IPS-20b (cell line): ENCODE results near the gene RNF112.

Source experiments
- H3K27ac ChIP-seq: one replicate; pipeline ENCODE4 v1.5.1; 2013; ENCODE audit warnings: low read length
- H3K27me3 ChIP-seq: 2 replicates; pipeline ENCODE4 v1.6.1; 2013; ENCODE audit warnings: mild to moderate bottlenecking, low read length, inconsistent platforms; ENCODE audit not compliant: insufficient read depth
- H3K36me3 ChIP-seq: 2 replicates; pipeline ENCODE4 v1.6.1; 2013; ENCODE audit warnings: low read depth, mild to moderate bottlenecking, inconsistent platforms, low read length, moderate library complexity; ENCODE audit not compliant: insufficient read depth
- H3K4me1 ChIP-seq: 2 replicates; pipeline ENCODE4 v1.6.1; 2013; ENCODE audit warnings: mild to moderate bottlenecking, control low read depth, inconsistent platforms, low read length, moderate library complexity; ENCODE audit not compliant: insufficient read depth
- H3K4me3 ChIP-seq: 2 replicates; pipeline ENCODE4 v1.5.1; 2013; ENCODE audit warnings: mild to moderate bottlenecking, low read length, inconsistent platforms
- H3K9ac ChIP-seq: 2 replicates; pipeline ENCODE4 v1.6.1; 2013; ENCODE audit warnings: low read depth, mild to moderate bottlenecking, inconsistent platforms, low read length, moderate library complexity
- H3K9me3 ChIP-seq: 2 replicates; pipeline ENCODE4 v1.6.1; 2013; ENCODE audit warnings: mild to moderate bottlenecking, low read depth, low read length, inconsistent platforms; ENCODE audit not compliant: insufficient read depth

RNF112 gene

GRCh38 chr17:19410091-19410490, 941 bp upstream of the RNF112 start:
- H3K9ac ChIP-seq, result no peak overlapping the region
- no peaks in the 10 kb centered on the region for H3K9me3 ChIP-seq
- peaks cover 4% of the 10 kb centered on the region; the same call in 1 of the 2 replicates for H3K27me3 ChIP-seq
- no peaks in the 10 kb centered on the region for H3K36me3 ChIP-seq
- no peak overlapping the region for H3K27ac ChIP-seq
- H3K4me3 ChIP-seq, result no peak overlapping the region
- peaks cover 4% of the 10 kb centered on the region; the same call in 1 of the 2 replicates for H3K4me1 ChIP-seq

GRCh38 chr17:19411631-19412030, 599 bp downstream of the RNF112 start:
- no peak overlapping the region for H3K4me3 ChIP-seq

DNA sequence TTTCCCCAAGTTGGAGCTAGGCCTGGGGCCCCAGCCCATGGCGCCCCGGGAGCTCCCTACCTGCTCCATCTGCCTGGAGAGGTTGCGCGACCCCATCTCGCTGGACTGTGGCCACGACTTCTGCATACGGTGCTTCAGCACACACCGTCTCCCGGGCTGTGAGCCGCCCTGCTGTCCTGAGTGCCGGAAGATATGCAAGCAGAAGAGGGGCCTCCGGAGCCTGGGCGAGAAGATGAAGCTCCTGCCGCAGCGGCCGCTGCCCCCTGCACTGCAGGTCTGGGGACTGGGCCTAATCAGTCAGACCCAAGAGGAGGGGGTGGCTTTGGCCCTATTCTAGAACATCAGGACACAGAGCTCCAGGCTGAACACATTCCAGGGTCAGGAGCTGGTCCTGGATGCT, 1.5 kb downstream of the RNF112 start:
- H3K9me3 ChIP-seq, result no peaks in the 10 kb centered on the region
- peaks cover 4% of the 10 kb centered on the region; the same call in 1 of the 2 replicates for H3K27me3 ChIP-seq
- no peak overlapping the region for H3K4me3 ChIP-seq
- no peak overlapping the region for H3K9ac ChIP-seq
- peaks cover 4% of the 10 kb centered on the region; the same call in 1 of the 2 replicates for H3K4me1 ChIP-seq
- no peaks in the 10 kb centered on the region for H3K36me3 ChIP-seq
- H3K27ac ChIP-seq, result no peak overlapping the region

More at GRCh38 chr17:19411631-19412030, 599 bp downstream of the RNF112 start:
- Histone ChIP-seq H3K36me3 (no peaks in the 10 kb centered on the region), H3K27me3 (peaks cover 4% of the 10 kb centered on the region; the same call in 1 of the 2 replicates), H3K9me3 (no peaks in the 10 kb centered on the region), H3K4me1 (peaks cover 4% of the 10 kb centered on the region; the same call in 1 of the 2 replicates), H3K9ac (no peak overlapping the region), H3K27ac (no peak overlapping the region)

GRCh38 chr17:19412984-19413383, 2.0 kb downstream of the RNF112 start:
- no peaks in the 10 kb centered on the region for H3K9me3 ChIP-seq
- H3K9ac ChIP-seq, result no peak overlapping the region
- H3K27ac ChIP-seq, result no peak overlapping the region
- no peak overlapping the region for H3K4me3 ChIP-seq
- peaks cover 4% of the 10 kb centered on the region; the same call in 1 of the 2 replicates for H3K4me1 ChIP-seq
- H3K27me3 ChIP-seq, result peaks cover 4% of the 10 kb centered on the region; the same call in 1 of the 2 replicates
- no peaks in the 10 kb centered on the region for H3K36me3 ChIP-seq

DNA sequence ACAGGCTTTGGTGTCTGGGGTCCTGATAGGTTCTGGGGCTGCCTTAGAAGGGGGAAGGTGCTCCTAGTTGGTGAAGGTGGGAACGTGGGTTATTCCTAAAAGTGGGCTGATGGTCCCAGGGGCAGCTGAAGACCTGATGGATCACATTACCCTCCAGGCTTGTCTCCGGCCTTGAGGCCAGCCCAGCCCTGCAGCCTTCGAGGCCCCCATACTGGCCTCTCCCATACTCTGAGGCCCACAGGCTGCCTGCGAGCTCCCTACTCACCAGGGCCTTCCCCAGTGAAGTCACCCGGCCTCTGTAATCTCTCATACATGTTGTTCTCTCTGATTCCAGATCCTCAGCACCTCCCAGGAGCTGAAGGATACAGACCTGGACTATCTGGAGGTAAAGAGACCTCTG, 2.7 kb downstream of the RNF112 start:
- Histone ChIP-seq H3K36me3 (no peaks in the 10 kb centered on the region), H3K9me3 (no peaks in the 10 kb centered on the region), H3K4me1 (peaks cover 4% of the 10 kb centered on the region; the same call in 1 of the 2 replicates), H3K27ac (no peak overlapping the region), H3K9ac (no peak overlapping the region), H3K27me3 (peaks cover 4% of the 10 kb centered on the region; the same call in 1 of the 2 replicates), H3K4me3 (no peak overlapping the region)

GRCh38 chr17:19414396-19415280, 3.6 kb downstream of the RNF112 start:
- Histone ChIP-seq H3K9ac (no peak overlapping the region), H3K4me1 (peaks cover 4% of the 10 kb centered on the region; the same call in 1 of the 2 replicates), H3K9me3 (no peaks in the 10 kb centered on the region), H3K36me3 (no peaks in the 10 kb centered on the region), H3K27me3 (peaks cover 4% of the 10 kb centered on the region; the same call in 1 of the 2 replicates), H3K27ac (no peak overlapping the region), H3K4me3 (no peak overlapping the region)

DNA sequence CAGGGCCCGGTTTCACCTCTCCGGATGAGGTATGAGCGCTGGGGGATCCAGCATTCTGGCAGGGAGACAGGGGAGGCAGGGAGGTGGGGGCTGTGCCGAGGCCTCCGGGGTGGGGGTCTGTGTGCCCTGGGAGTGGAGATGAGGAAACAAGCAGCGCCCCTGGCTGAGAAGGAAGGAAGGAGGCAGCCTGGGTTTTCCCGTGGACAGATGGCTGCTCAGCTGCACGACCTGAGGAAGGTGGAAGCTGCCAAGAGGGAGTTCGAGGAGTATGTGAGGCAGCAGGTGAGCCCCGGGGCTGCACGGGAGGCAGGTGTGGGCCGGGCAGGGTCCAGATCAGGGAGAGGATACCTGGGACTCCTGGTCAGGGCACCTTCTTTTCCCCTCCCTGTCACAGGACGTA, 4.3 kb downstream of the RNF112 start:
- H3K4me1 ChIP-seq, result peaks cover 4% of the 10 kb centered on the region; the same call in 1 of the 2 replicates
- H3K36me3 ChIP-seq, result no peaks in the 10 kb centered on the region
- no peaks in the 10 kb centered on the region for H3K9me3 ChIP-seq
- peaks cover 1% of the 10 kb centered on the region; the same call in 1 of the 2 replicates for H3K27me3 ChIP-seq
- no peak overlapping the region for H3K4me3 ChIP-seq
- H3K9ac ChIP-seq, result no peak overlapping the region
- H3K27ac ChIP-seq, result no peak overlapping the region

GRCh38 chr17:19415806-19416775, 5.1 kb downstream of the RNF112 start:
- H3K27me3 ChIP-seq, result no peaks in the 10 kb centered on the region
- no peaks in the 10 kb centered on the region for H3K36me3 ChIP-seq
- H3K9me3 ChIP-seq, result no peaks in the 10 kb centered on the region
- no peak overlapping the region for H3K4me3 ChIP-seq
- peaks cover 4% of the 10 kb centered on the region; the same call in 1 of the 2 replicates for H3K4me1 ChIP-seq
- H3K9ac ChIP-seq, result no peak overlapping the region
- H3K27ac ChIP-seq, result no peak overlapping the region

DNA sequence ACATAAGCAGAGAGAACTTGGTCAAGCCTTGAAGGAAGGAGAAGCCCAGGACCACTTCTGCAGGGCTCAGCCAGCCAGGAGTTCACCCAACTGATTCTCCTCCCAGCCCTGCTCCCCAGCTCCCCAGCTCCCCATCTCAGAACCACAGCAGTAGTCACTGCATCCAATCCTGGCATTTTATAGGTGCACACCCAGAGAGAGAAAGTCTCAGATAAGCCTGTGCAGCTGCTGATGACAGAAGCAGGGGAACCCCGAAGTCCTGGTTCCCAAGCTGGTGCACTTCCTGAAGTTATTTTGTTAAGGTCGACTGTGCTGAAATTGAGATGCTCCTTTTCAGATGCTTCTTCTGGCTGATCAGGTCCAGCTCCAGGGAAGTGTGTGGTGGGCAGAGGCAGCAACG, 6.6 kb downstream of the RNF112 start:
- Histone ChIP-seq H3K4me1 (no peaks in the 10 kb centered on the region), H3K27me3 (no peaks in the 10 kb centered on the region), H3K27ac (no peak overlapping the region), H3K36me3 (no peaks in the 10 kb centered on the region), H3K9ac (no peak overlapping the region), H3K4me3 (no peak overlapping the region), H3K9me3 (no peaks in the 10 kb centered on the region)

- no peaks in the 10 kb centered on the region for H3K9me3 ChIP-seq
- no peaks in the 10 kb centered on the region for H3K27me3 ChIP-seq
- no peak overlapping the region for H3K9ac ChIP-seq
- no peaks in the 10 kb centered on the region for H3K36me3 ChIP-seq
- H3K4me1 ChIP-seq, result no peaks in the 10 kb centered on the region
- no peak overlapping the region for H3K27ac ChIP-seq
- H3K4me3 ChIP-seq, result no peak overlapping the region
These were observed 7.4 kb downstream of the RNF112 start for GRCh38 chr17:19418251-19418992.

DNA sequence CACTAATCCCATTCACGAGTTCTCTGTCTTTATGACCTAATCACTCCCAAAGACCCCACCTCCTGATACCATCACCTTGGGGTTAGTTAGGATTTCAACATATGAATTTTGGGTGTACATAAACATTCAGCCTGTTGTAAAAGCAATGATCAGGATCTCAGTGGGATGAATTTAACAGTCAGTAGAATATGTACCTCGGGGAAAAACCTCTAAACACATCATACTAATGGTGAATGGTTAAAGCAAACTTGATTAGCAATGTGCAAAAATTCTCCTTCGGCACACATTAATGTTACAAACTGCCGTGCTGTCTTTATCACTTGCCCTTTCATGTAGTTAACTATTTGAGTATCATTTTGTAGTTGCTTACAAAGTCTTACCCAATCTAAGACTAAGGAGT, 10.2 kb downstream of the RNF112 start:
- H3K4me3 ChIP-seq, result no peak overlapping the region
- peaks cover 2% of the 10 kb centered on the region; the same call in 1 of the 2 replicates for H3K4me1 ChIP-seq
- no peaks in the 10 kb centered on the region for H3K36me3 ChIP-seq
- H3K27ac ChIP-seq, result no peak overlapping the region
- no peaks in the 10 kb centered on the region for H3K9me3 ChIP-seq
- no peak overlapping the region for H3K9ac ChIP-seq
- H3K27me3 ChIP-seq, result no peaks in the 10 kb centered on the region
